OCI-LY7 (cell line): ENCODE results near the gene KLHL6.

Experiments used
- EZH2phosphoT487 ChIP-seq: fragments of 200-600 bp; sonication (generic); IDR thresholded peaks from 2 replicates; pipeline ENCODE4 v1.6.1; 2018; ENCODE audit warnings: low read depth, borderline replicate concordance, mild to moderate bottlenecking, mixed run types, antibody characterized with exemption, low read length, moderate library complexity, mixed read lengths
- TF ChIP-seq, protein P1 (sequence below): fragments of 200-600 bp; sonication (generic); conservative IDR thresholded peaks from 2 replicates; pipeline ENCODE4 v1.5.1; 2014; ENCODE audit warnings: mild to moderate bottlenecking, antibody characterized with exemption, low read length, moderate library complexity, mixed read lengths

DNA sequence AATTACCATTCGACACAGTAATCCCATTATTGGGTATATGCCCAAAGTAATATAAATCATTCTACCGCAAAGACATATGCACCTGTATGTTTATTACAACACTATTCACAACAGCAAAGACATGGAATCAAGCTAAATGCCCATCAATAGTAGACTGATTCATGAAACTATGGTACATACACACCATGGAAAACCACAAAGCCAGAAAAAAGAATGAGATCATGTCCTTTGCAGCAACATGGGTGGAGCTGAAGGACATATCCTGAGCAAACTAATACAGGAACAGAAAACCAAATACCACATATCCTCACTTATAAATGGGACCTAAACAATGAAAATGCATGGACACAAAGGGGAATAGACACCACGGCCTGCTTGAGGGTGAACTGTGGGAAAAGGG, 116.0 kb downstream of the KLHL6 start:
- TF ChIP-seq, protein P1, sequence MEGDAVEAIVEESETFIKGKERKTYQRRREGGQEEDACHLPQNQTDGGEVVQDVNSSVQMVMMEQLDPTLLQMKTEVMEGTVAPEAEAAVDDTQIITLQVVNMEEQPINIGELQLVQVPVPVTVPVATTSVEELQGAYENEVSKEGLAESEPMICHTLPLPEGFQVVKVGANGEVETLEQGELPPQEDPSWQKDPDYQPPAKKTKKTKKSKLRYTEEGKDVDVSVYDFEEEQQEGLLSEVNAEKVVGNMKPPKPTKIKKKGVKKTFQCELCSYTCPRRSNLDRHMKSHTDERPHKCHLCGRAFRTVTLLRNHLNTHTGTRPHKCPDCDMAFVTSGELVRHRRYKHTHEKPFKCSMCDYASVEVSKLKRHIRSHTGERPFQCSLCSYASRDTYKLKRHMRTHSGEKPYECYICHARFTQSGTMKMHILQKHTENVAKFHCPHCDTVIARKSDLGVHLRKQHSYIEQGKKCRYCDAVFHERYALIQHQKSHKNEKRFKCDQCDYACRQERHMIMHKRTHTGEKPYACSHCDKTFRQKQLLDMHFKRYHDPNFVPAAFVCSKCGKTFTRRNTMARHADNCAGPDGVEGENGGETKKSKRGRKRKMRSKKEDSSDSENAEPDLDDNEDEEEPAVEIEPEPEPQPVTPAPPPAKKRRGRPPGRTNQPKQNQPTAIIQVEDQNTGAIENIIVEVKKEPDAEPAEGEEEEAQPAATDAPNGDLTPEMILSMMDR, result no peak
- no peak for TF ChIP-seq EZH2phosphoT487
